GM12878 (cell line): ENCODE measurements around the gene IRAK3. TPM values are rescaled to one million over a fixed set of nuclear protein-coding genes. Genes with fewer than 3 reads are reported as not detected.
A peak's percentile ranks its signal among the peaks of the same experiment; 100 is the strongest.

Source experiments
- ATAC-seq: fragments of 200-7000 bp; cut with Tn5 transposase; 3 replicates; pipeline ENCODE4 v1.9.1; 2020; ENCODE audit warnings: mild to moderate bottlenecking, moderate library complexity
- BruUV-seq: library from RNA; stranded (reverse); fragments of 400-500 nt; replicated peaks from 2 replicates; lab custom pipeline; 2021; lab: Mats Ljungman, UMichigan
- CTCF ChIA-PET: fragments of 300-600 bp; sonication (Branson Sonifier 250); formaldehyde crosslinking; extraction: SDS; loops from one replicate; lab custom pipeline; 2021; ENCODE audit warnings: inconsistent platforms; lab: Yijun Ruan, JAX
- POLR2A ChIA-PET: fragments of 350-600 bp; formaldehyde crosslinking; extraction: SDS; loops from one replicate; lab custom pipeline; 2021; ENCODE audit warnings: inconsistent platforms; lab: Charles Lee
- RAD21 ChIA-PET: fragments of 300-600 bp; sonication (Branson Sonifier 250); formaldehyde crosslinking; loops from one replicate; lab custom pipeline; 2023; ENCODE audit warnings: antibody characterized with exemption; ENCODE audit not compliant: unreplicated experiment; lab: Charles Lee
- SMC1A ChIA-PET: fragments of 300-600 bp; sonication (Branson Sonifier 250); formaldehyde crosslinking; loops from one replicate; lab custom pipeline; 2023; ENCODE audit not compliant: unreplicated experiment, uncharacterized antibody; lab: Charles Lee
- DNase-seq: peaks from one replicate; pipeline ENCODE4 v3.0.0-alpha.2; 2011; ENCODE audit warnings: low read depth, low spot score
- FAIRE-seq: peaks from 3 replicates; lab custom pipeline; 2011; peaks lifted over from hg19 to GRCh38; lab: Jason Lieb, UNC
- H2AFZ ChIP-seq: 2 replicates; pipeline ENCODE4 v1.6.0; 2011; ENCODE audit warnings: low read depth, low read length, control low read depth; ENCODE audit not compliant: control insufficient read depth
- H3K27ac ChIP-seq: 2 replicates; pipeline ENCODE4 v1.5.1; 2011; ENCODE audit warnings: control low read depth; ENCODE audit not compliant: control insufficient read depth, insufficient read depth
- H3K27me3 ChIP-seq, 2 experiments: replicated peaks in 1 of 2; 2 replicates each; pipeline versions ENCODE4 v1.6.0 to v1.6.1; 2011; ENCODE audit warnings: low read length in 1 of 2; ENCODE audit not compliant: control insufficient read depth in 2 of 2, insufficient read depth in 2 of 2
- H3K36me3 ChIP-seq, 2 experiments: 2 replicates each; pipeline ENCODE4 v1.5.1; 2011; ENCODE audit warnings: low read length in 1 of 2; ENCODE audit not compliant: control insufficient read depth in 2 of 2, insufficient read depth in 2 of 2
- H3K4me1 ChIP-seq: 2 replicates; pipeline ENCODE4 v1.6.1; 2011; ENCODE audit warnings: mild to moderate bottlenecking, low read length, moderate library complexity, mixed read lengths; ENCODE audit not compliant: control insufficient read depth, insufficient read depth
- H3K4me2 ChIP-seq: 2 replicates; pipeline ENCODE4 v1.6.0; 2011; ENCODE audit warnings: control low read depth; ENCODE audit not compliant: control insufficient read depth, insufficient read depth
- H3K4me3 ChIP-seq: fragments of 200-600 bp; sonication (generic); 2 replicates; pipeline ENCODE4 v1.5.1; 2016
- H3K79me2 ChIP-seq: 2 replicates; pipeline ENCODE4 v1.6.0; 2011; ENCODE audit warnings: low read length; ENCODE audit not compliant: control insufficient read depth, insufficient read depth
- H3K9ac ChIP-seq: 2 replicates; pipeline ENCODE4 v1.8.0; 2011; ENCODE audit warnings: low read length, control low read depth, mixed read lengths; ENCODE audit not compliant: control insufficient read depth, insufficient read depth
- H3K9me3 ChIP-seq: replicated peaks from 3 replicates; pipeline ENCODE4 v1.5.1; 2011; ENCODE audit warnings: mild to moderate bottlenecking, low read length; ENCODE audit not compliant: control insufficient read depth, insufficient read depth
- H4K20me1 ChIP-seq: 2 replicates; pipeline ENCODE4 v1.6.0; 2011; ENCODE audit not compliant: control insufficient read depth, insufficient read depth
- CBX3 ChIP-seq: fragments of 200-600 bp; sonication (generic); IDR thresholded peaks from 2 replicates; pipeline ENCODE4 v1.6.1; 2016; ENCODE audit warnings: low read depth, borderline replicate concordance
- CHD4 ChIP-seq: fragments of 200-600 bp; sonication (generic); IDR thresholded peaks from 2 replicates; pipeline ENCODE4 v1.6.1; 2016; ENCODE audit warnings: mild to moderate bottlenecking
- IRF3 ChIP-seq: fragments of 450-650 bp; IDR thresholded peaks from 2 replicates; pipeline ENCODE4 v1.6.1; 2014; ENCODE audit warnings: mild to moderate bottlenecking
- JUND ChIP-seq: IDR thresholded peaks from 2 replicates; pipeline ENCODE4 v1.6.1; 2012; ENCODE audit warnings: low read depth, mild to moderate bottlenecking, low read length, improper control_type of control experiment, moderate library complexity
- MEF2A ChIP-seq: IDR thresholded peaks from 2 replicates; pipeline ENCODE4 v1.6.1; 2011; ENCODE audit warnings: low read depth, mild to moderate bottlenecking, low read length, moderate library complexity; ENCODE audit not compliant: insufficient read depth
- MTA2 ChIP-seq: fragments of 450-650 bp; IDR thresholded peaks from 2 replicates; pipeline ENCODE4 v1.6.1; 2016; ENCODE audit warnings: low read depth, mild to moderate bottlenecking, moderate library complexity
- NBN ChIP-seq: fragments of 450-650 bp; IDR thresholded peaks from 2 replicates; pipeline ENCODE4 v1.6.1; 2016
- SIN3A ChIP-seq: IDR thresholded peaks from 2 replicates; pipeline ENCODE4 v1.6.1; 2012; ENCODE audit warnings: low read depth, low read length, improper control_type of control experiment
- SMAD5 ChIP-seq: IDR thresholded peaks from 2 replicates; pipeline ENCODE4 v1.6.1; 2016; ENCODE audit warnings: antibody characterized with exemption, low read depth
- SPI1 ChIP-seq: IDR thresholded peaks from 2 replicates; pipeline ENCODE4 v1.6.1; 2011; ENCODE audit warnings: low read depth, mild to moderate bottlenecking, low read length, moderate library complexity, borderline replicate concordance; ENCODE audit not compliant: insufficient read depth
- ZBTB4 ChIP-seq: fragments of 450-650 bp; formaldehyde crosslinking; IDR thresholded peaks from 2 replicates; pipeline ENCODE4 v1.4.0; 2022; ENCODE audit warnings: mild to moderate bottlenecking, moderate library complexity
- WGBS: methylation state at CpG from one replicate; pipeline ENCODE4 v1.1.6; 2016; ENCODE audit warnings: low lambda C conversion rate; ENCODE audit not compliant: insufficient replicate concordance, insufficient coverage; ENCODE audit errors: missing lambda C conversion rate; 5-methylcytosine and 5-hydroxymethylcytosine counted together
- in situ Hi-C: fragments of 300-500 bp; cut with MboI; formaldehyde crosslinking; loops from 9 replicates; pipeline ENCODE4 v1.14.3; 2018; ENCODE audit warnings: mixed read lengths
- intact Hi-C: fragments of 100-400 bp; cut with micrococcal nuclease; formaldehyde crosslinking; loops from one replicate; pipeline ENCODE4 v1.14.2; 2022; ENCODE audit not compliant: unreplicated experiment
- polyA plus RNA-seq, 11 experiments: library from polyadenylated mRNA; depleted of rRNA in 4 of 11; unstranded in 6 of 11; stranded (reverse) in 5 of 11; fragments of >200 nt; fragmentation: Nextera tagmentation in 4 of 11; fragmentation: Illumina TruSeq in 1 of 11; extraction: Ambion mirVana in 4 of 11; extraction: Trizol in 1 of 11; gene quantifications; 1 replicate in 1 of 11; 2 replicates in 10 of 11; pipeline versions ENCODE4 v1.2.1 to v1.2.3, GENCODE V29; 2011 to 2016; ENCODE audit warnings: inconsistent platforms in 2 of 11, missing spikeins in 2 of 11, low read depth in 1 of 11
- total RNA-seq, 4 experiments: library from RNA; depleted of rRNA in 3 of 4; stranded (reverse); fragments of >200 nt in 3 of 4; fragmentation: Illumina TruSeq in 1 of 4; extraction: Trizol in 1 of 4; gene quantifications; 2 replicates each; pipeline versions ENCODE4 v1.2.1 to v1.2.3, GENCODE V29; 2013 to 2021
- TF ChIP-seq, protein P1 (sequence below): fragments of 450-650 bp; IDR thresholded peaks from 2 replicates; pipeline ENCODE4 v1.6.1; 2017; ENCODE audit warnings: low read depth, mild to moderate bottlenecking, moderate library complexity
- TF ChIP-seq, protein P2 (sequence below): fragments of 450-650 bp; IDR thresholded peaks from 2 replicates; pipeline ENCODE4 v1.6.1; 2018; ENCODE audit warnings: borderline replicate concordance, mild to moderate bottlenecking; ENCODE audit not compliant: partially characterized antibody

IRAK3 gene
- total and polyA plus RNA-seq, 10 of the 15 experiments (the other 5 are each of a cell fraction or from before 2014, with no cell fraction given) = 1.4 to 14.1 (median 5.4) TPM

- TF ChIP-seq, protein P1, sequence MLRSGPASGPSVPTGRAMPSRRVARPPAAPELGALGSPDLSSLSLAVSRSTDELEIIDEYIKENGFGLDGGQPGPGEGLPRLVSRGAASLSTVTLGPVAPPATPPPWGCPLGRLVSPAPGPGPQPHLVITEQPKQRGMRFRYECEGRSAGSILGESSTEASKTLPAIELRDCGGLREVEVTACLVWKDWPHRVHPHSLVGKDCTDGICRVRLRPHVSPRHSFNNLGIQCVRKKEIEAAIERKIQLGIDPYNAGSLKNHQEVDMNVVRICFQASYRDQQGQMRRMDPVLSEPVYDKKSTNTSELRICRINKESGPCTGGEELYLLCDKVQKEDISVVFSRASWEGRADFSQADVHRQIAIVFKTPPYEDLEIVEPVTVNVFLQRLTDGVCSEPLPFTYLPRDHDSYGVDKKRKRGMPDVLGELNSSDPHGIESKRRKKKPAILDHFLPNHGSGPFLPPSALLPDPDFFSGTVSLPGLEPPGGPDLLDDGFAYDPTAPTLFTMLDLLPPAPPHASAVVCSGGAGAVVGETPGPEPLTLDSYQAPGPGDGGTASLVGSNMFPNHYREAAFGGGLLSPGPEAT = peak; percentile 73
Measured at GRCh38 chr12:66268562-66268961, 79.5 kb downstream of the IRAK3 start (continued).

GRCh38 chr12:66269142-66269541 is 80.1 kb downstream of the IRAK3 start:
- in situ Hi-C loops (loop anchor here (5.0 kb wide), 1 partner anchor 138 kb away; no protein-coding TSS in a partner anchor), intact Hi-C loops (loop anchor here (1.0 to 10.0 kb wide), 3 partner anchors 140 to 596 kb away; no protein-coding TSS in a partner anchor)
- ChIA-PET RAD21 (interaction anchor here (0.8 to 2.5 kb wide), 11 partner anchors 10 to 426 kb away, joined by 3 to 17 read pairs (median 4); partner anchors contain the start of gene TMBIM4), SMC1A (interaction anchor here (0.6 to 2.9 kb wide), 21 partner anchors 9 to 440 kb away, joined by 3 to 14 read pairs (median 5); partner anchors contain the start of genes HELB, LLPH and TMBIM4), POLR2A (interaction anchor here (0.6 to 1.6 kb wide), 2 partner anchors 99 to 948 kb away, joined by 3 read pairs; partner anchors contain the start of gene TMBIM4), CTCF (interaction anchor here (0.7 to 4.2 kb wide), 24 partner anchors 10 to 440 kb away, joined by 3 to 26 read pairs (median 6); partner anchors contain the start of genes HELB and TMBIM4)
- H3K27me3 ChIP-seq = no peaks in the 10 kb centered on the region
- no peak; the same call in 2 of the 3 replicates for ATAC-seq
- no peak overlapping the region for H3K9ac ChIP-seq
- BruUV-seq = no TSS peak
- no peak overlapping the region for H3K4me2 ChIP-seq
- H4K20me1 ChIP-seq = no peaks in the 10 kb centered on the region
- peaks cover 12% of the 10 kb centered on the region for H3K4me1 ChIP-seq
- FAIRE-seq = no peak
- H2AFZ ChIP-seq = no peak overlapping the region; the same call in 1 of the 2 replicates
- H3K27ac ChIP-seq = no peak overlapping the region
- no peaks in the 10 kb centered on the region for H3K36me3 ChIP-seq
- no peak overlapping the region for H3K4me3 ChIP-seq
- no peaks in the 10 kb centered on the region for H3K79me2 ChIP-seq
- DNase-seq = no peak
- 42% methylated on average over 6 of the region's 6 CpGs for WGBS
- H3K9me3 ChIP-seq = no peaks in the 10 kb centered on the region
- TF ChIP-seq SIN3A (no peak), NBN (no peak), MEF2A (no peak), JUND (no peak), ZBTB4 (CRISPR knock-in tag) (no peak), MTA2 (no peak), IRF3 (no peak), SPI1 (no peak), CBX3 (no peak), CHD4 (no peak), SMAD5 (no peak)
- TF ChIP-seq, protein P2, sequence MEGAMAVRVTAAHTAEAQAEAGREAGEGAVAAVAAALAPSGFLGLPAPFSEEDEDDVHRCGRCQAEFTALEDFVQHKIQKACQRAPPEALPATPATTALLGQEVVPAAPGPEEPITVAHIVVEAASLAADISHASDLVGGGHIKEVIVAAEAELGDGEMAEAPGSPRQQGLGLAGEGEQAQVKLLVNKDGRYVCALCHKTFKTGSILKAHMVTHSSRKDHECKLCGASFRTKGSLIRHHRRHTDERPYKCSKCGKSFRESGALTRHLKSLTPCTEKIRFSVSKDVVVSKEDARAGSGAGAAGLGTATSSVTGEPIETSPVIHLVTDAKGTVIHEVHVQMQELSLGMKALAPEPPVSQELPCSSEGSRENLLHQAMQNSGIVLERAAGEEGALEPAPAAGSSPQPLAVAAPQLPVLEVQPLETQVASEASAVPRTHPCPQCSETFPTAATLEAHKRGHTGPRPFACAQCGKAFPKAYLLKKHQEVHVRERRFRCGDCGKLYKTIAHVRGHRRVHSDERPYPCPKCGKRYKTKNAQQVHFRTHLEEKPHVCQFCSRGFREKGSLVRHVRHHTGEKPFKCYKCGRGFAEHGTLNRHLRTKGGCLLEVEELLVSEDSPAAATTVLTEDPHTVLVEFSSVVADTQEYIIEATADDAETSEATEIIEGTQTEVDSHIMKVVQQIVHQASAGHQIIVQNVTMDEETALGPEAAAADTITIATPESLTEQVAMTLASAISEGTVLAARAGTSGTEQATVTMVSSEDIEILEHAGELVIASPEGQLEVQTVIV = no peak
